ENCODE results near the gene ASCC2.

Gene ASCC2

DNA sequence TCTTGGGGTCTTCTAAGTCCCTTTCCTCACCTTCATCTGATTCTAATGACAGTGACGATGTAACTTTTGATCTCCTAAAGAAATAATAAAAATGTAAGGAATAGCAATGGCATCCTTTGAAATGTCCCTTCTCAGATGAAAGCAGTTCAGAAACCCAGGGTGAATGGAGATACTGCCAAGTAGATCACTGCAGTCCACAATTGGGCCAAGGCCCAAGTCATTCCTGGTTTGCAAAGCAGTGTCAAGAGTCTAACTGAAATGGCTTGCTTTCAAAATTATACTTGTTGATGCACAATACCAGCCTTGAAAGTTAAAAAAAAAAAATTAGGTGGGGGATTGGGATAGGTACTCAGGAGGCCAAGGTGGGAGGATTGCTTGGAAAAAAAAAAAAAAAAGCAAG lies 20.4 kb downstream of the ASCC2 start:
- DNase-seq (ENCODE audit: low read depth): no peak

DNA sequence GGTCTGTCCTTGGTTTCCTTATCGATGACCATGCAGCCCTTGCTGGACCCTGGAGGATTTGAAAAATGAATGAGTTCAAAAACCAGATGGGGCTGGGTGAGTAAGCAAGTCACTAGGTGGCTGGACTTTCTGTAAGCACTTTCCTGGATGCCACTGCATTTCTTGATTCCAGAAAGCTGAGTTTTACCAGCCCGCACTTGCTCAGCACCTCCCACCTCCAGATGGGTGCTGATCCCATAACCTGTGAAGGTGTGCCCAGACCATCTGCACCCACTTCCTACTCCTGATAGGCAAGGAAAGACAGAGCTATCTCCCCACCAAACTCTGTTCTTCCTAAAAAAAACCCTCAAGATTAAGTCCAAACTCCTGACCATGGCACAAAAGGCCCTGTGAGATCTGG lies 21.1 kb downstream of the ASCC2 start:
- no peak for DNase-seq (ENCODE audit: low read depth)

GRCh38 chr22:29816539-29816938 lies 21.5 kb downstream of the ASCC2 start:
- no peak for DNase-seq (ENCODE audit: low read depth)

DNA sequence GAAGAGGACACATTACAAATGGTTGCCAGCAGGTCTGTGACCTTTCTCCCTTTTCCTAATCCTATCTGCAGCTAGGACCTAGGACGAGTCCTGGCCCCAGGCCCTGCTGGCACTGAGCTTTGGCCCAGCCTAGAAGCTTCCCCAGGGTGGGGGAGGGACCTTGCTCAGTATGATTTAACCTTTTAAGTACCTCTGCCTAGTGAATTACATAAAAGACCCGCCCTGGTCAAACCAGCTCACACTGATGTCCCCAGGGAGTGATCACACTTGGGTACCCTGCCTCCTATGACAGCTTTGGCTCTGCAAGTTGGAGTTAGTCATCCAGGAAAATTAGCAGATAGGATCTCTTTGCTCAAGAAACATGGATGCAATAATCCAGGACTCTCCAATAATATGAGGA lies 21.9 kb downstream of the ASCC2 start:
- no peak for DNase-seq (ENCODE audit: low read depth)

GRCh38 chr22:29815580-29815979 lies 22.5 kb downstream of the ASCC2 start:
- DNase-seq (ENCODE audit: low read depth): no peak

DNA sequence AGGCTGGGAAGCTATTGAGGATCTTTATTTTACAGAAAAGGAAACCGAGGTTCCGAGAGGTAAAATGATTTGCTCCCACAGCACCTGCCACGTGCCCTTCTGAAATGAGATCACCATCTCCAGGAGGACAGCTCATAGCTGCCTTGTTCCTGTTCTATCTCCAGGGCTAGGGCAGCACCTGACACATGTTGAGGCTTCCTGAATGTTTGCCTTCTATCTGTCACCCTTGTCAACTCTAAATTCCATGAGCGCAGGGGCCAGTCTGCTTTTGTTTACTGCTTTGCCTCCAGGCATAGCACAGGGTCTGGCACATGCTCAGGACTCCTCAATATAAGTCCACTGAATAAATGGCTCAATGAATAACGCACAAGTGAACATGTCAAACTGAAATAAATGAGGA lies 24.1 kb downstream of the ASCC2 start:
- no peak for DNase-seq (ENCODE audit: low read depth)

GRCh38 chr22:29813563-29813962 lies 24.5 kb downstream of the ASCC2 start:
- DNase-seq (ENCODE audit: low read depth): no peak

GRCh38 chr22:29813126-29813525 lies 24.9 kb downstream of the ASCC2 start:
- no peak for DNase-seq (ENCODE audit: low read depth)

- DNase-seq (ENCODE audit: low read depth): no peak
Observed at GRCh38 chr22:29811377-29811776, 26.7 kb downstream of the ASCC2 start.

- no peak for DNase-seq (ENCODE audit: low read depth)
Observed at GRCh38 chr22:29810216-29810615, 27.9 kb downstream of the ASCC2 start.

DNA sequence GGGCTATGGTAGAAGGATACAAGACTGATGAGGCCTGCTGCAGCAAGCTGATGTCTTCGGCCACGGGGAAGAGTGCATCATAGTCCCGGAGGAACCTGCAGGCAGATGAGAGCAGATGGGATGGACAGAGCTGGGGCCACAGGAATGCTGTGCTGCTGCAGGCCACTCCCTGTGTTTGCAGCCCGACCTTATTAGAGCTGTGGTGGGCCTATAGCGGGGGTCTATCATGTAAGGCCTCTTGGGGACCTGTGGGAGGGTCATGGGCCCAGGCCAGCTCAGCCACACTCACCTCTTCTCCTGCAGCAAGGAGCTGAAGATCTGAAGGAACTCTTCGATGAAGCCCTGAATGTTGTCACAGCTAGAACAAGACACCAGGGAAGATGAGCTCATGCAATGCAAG lies 31.9 kb downstream of the ASCC2 start:
- DNase-seq (ENCODE audit: low read depth): no peak

GRCh38 chr22:29804985-29805384 lies 33.1 kb downstream of the ASCC2 start:
- no peak for DNase-seq (ENCODE audit: low read depth)

DNA sequence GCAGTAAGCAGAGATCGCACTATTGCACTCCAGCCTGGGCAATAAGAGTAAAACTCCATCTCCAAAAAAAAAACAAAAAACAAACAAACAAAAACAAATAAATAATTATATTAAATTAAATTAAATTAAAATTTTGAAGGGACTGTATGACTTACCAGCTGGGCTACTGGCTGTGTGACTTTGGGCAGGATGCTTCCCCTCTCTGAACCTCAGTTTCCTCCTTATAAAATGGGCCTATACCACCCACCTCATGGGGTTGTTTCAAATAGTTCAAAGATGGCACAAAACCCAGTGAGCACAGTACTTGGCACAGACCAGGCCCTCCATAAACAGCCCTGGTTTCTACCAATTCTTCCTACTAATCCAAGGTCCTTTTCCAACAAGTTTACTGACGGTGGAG lies 34.9 kb downstream of the ASCC2 start:
- no peak for DNase-seq (ENCODE audit: low read depth)

- no peak for DNase-seq (ENCODE audit: low read depth)
Observed at GRCh38 chr22:29801796-29802195, 36.3 kb downstream of the ASCC2 start.

GRCh38 chr22:29801153-29801552 lies 36.9 kb downstream of the ASCC2 start:
- no peak for DNase-seq (ENCODE audit: low read depth)

DNA sequence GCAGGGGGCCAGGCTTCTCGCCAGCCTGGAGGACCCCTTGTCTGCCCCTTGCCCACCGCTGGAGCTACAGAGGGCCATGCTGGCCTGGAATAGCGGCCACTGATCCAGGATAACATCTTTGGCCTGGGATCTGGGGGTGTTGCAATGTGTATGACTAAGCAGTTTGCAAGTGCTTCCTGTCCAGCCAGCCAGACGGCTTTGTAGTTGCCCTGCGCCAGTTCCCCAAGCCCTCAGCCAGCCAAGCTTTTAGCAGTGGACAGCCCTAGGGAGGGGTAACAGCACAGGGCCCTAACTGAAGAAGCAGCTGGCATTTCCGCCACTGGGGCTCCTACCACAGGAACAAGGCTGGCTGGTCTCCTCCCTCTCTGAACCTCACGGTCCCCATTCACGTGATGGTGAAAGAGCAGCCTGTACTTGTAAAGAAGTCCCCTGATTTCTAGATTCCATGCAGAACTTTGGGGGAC lies 38.8 kb downstream of the ASCC2 start:
- DNase-seq (ENCODE audit: low read depth): no peak

GRCh38 chr22:29798801-29799200 lies 39.3 kb downstream of the ASCC2 start:
- no peak for DNase-seq (ENCODE audit: low read depth)

DNA sequence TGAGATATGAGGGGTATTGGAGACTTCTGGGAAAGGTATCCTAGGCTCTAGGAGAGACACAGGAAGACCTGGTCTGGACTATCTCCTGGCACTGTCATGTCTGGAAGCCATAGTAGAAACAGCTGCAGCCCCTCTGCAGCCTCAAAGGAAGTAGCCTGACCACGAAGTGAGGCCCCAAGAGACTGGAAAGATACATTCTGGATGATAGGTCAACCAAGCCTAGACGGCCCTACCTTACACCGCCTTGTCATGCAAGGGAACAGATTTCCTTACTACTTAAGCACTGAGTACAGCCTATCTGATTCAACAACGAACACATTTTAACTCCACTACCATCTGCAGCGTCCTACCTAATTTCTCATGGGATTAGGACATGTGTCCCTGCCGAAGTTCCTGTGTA lies 39.8 kb downstream of the ASCC2 start:
- DNase-seq (ENCODE audit: low read depth): no peak

DNA sequence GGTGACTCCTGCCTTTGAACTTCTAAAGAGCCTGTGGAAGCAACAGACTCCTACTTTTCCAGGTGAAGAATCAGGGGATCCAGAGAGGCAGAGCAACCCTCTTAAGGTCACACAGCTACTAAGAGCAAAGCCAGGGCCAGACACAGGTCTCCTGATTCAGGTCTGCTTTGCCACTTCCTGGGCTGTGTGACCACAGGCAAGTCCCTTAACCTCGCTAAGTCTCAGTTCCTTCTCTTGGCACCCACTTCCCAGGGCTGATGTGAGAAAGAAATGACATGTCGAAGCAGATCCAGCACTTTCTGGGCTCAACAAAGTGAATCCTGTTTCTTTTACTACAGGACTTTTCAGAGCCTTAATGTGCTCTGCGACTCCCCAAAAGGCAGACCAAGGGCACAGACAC lies 40.7 kb downstream of the ASCC2 start:
- DNase-seq (ENCODE audit: low read depth): no peak

DNA sequence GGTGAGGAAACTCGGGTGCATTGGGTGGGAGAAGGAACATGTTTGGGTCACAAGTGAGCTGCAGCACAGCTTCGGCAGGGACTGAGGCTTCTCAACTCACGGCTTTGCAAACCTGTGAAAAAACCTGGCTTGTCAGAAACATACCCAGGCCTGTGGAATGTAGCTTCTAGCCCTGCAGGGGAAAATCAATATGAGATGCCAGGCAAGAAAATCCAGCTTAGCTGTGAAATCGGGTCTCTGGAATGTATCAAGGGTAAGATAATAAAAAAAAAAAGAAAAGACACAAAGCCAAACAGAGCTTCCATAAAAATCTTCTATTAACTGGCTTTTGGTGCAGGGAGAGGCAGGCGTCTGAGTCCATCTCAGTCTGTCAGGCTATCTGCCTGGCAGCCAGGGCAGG lies 42.4 kb downstream of the ASCC2 start:
- DNase-seq (ENCODE audit: low read depth): no peak

- DNase-seq (ENCODE audit: low read depth): no peak
Observed at GRCh38 chr22:29793396-29793795, 44.7 kb downstream of the ASCC2 start.

GRCh38 chr22:29790061-29790460 lies 48.0 kb downstream of the ASCC2 start:
- no peak for DNase-seq (ENCODE audit: low read depth)

DNA sequence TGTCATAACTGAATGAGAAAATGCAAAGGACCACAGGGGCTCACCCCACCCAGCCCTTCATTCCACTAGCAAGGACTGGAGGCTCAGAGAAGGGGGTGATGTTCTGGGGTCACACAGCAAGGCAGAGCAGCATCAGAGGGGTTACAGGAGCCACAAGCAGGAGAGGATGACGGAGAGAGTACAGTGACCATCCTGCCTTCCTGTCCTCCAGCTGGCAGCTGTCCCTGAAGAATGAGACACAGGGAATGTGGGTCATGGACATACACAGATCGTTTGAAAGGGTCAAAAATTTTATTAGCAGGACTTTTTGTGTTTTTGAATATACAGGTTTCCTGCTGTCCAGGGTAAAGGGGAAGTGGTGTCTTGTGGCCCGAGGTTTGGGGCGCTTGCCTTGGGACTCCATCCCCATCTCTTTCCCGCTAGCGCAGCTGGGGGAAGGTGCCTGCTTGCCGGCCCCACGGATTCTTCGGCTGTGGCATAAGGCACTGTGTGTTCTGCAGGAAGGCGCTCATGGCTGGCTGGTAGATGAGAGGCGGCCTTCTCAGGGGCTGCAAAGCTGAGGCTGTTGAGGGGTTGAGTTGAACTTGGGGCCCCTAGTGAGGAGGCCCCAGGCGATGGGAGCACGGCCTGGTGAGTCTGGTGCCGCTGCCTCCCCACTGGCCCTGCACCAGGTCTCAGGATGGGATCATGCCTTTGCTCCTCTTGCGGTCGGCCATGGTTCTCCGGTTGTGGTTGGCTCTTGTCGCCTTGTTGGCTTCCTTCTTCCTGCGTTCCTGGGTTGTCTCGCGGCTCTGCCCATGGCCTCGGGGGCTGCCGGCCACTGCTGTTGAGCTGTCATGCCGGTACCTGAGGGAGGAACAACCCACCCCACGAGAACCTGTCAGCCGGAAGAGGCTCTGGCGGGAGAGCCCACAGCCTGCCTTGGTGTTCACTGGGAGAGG lies 49.5 kb downstream of the ASCC2 start:
- no peak for DNase-seq (ENCODE audit: low read depth)

DNA sequence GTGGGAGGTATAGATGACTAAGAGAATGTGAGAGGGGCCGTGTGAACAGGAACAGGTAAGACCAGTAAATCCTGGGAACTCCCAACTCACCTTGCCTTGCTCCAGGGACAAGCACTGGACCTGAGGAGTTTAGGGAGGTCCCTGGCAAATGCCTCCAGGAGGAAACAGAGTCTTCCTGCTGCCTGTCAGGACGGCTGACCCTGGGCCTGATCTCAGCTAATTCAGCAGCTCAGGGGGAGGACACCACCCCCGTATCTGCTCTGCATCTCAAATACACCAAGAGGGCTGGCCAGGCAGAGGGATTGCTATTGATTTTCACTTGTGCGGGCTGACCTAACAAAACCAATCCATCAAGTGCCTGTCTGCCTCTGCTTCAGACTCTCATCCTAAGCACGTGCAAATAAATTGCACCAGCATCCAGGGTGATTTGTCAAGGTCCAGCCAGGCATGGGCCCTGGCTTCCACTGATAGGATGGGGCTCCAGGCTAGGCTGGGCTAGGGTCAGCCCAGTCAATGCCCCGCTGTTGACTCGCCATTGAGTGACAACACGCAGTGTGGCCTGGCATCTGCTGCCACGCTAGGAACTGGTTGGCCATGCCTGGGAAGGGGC lies 50.6 kb downstream of the ASCC2 start:
- DNase-seq (ENCODE audit: low read depth): no peak
